Karpas-422 (cell line): ENCODE measurements around the gene DNAL1. TPM values are rescaled to one million over a fixed set of nuclear protein-coding genes. Genes with fewer than 3 reads are reported as not detected.
"Not testable (repeated sequence)": the region's sequence is repeated elsewhere in the genome, so short reads cannot be mapped to it uniquely, and the experiment has no call there.

Experiments
- DNase-seq: peaks from one replicate; pipeline ENCODE4 v3.0.0-alpha.2; 2015
- H2AFZ ChIP-seq: fragments of 200-600 bp; sonication (generic); 2 replicates; pipeline ENCODE4 v1.6.1; 2014; ENCODE audit warnings: antibody characterized with exemption, low read length, mixed read lengths
- H3K27ac ChIP-seq: fragments of 200-600 bp; sonication (generic); 2 replicates; pipeline ENCODE4 v1.5.1; 2014; ENCODE audit warnings: mild to moderate bottlenecking, low read length, moderate library complexity
- H3K27me3 ChIP-seq: fragments of 200-600 bp; sonication (generic); 2 replicates; pipeline ENCODE4 v1.6.1; 2014; ENCODE audit warnings: low read length, mixed read lengths
- H3K36me3 ChIP-seq: fragments of 200-600 bp; sonication (generic); 2 replicates; pipeline ENCODE4 v1.6.1; 2014; ENCODE audit warnings: low read length, mixed read lengths; ENCODE audit not compliant: insufficient read depth
- H3K4me1 ChIP-seq: fragments of 200-600 bp; sonication (generic); 2 replicates; pipeline ENCODE4 v1.6.1; 2014; ENCODE audit warnings: mild to moderate bottlenecking, low read length, mixed read lengths
- H3K4me2 ChIP-seq: fragments of 200-600 bp; sonication (generic); 2 replicates; pipeline ENCODE4 v1.6.1; 2014; ENCODE audit warnings: low read length, low read depth, mild to moderate bottlenecking; ENCODE audit not compliant: poor library complexity, severe bottlenecking
- H3K4me3 ChIP-seq: fragments of 200-600 bp; sonication (generic); 2 replicates; pipeline ENCODE4 v1.5.1; 2014; ENCODE audit warnings: mild to moderate bottlenecking, antibody characterized with exemption, low read length, mixed read lengths
- H3K79me2 ChIP-seq: fragments of 200-600 bp; sonication (generic); 2 replicates; pipeline ENCODE4 v1.6.1; 2014; ENCODE audit warnings: mild to moderate bottlenecking, low read length, mixed read lengths
- H3K9ac ChIP-seq: fragments of 200-600 bp; sonication (generic); 2 replicates; pipeline ENCODE4 v1.6.0; 2014; ENCODE audit warnings: low read length
- H3K9me2 ChIP-seq: fragments of 200-600 bp; sonication (generic), shearing (Covaris generic); replicated peaks from 2 replicates; pipeline ENCODE4 v1.6.0; 2014; ENCODE audit warnings: mild to moderate bottlenecking, low read length, moderate library complexity; ENCODE audit not compliant: insufficient read depth
- H3K9me3 ChIP-seq: fragments of 300-700, 200-600 bp; sonication (generic); 2 replicates; pipeline ENCODE4 v1.6.1; 2014; ENCODE audit warnings: low read length, mixed read lengths
- H4K20me1 ChIP-seq: fragments of 200-600 bp; sonication (generic); 2 replicates; pipeline ENCODE4 v1.6.1; 2014; ENCODE audit warnings: mild to moderate bottlenecking, antibody characterized with exemption, low read length, low read depth; ENCODE audit not compliant: insufficient read depth
- total RNA-seq: library from RNA; depleted of rRNA; stranded (reverse); fragments of >200 nt; shearing (Covaris generic); gene quantifications from 2 replicates; pipeline ENCODE4 v1.2.3, GENCODE V29; 2014; ENCODE audit warnings: low replicate concordance

The DNAL1 gene
- total RNA-seq, 1 experiment from 2014 or later, result 11.7 TPM

- no peak overlapping the region for H3K27ac ChIP-seq
- no peak for DNase-seq
- no peaks in the 10 kb centered on the region for H3K36me3 ChIP-seq
- peaks cover 6% of the 10 kb centered on the region for H3K4me1 ChIP-seq
- no peaks in the 10 kb centered on the region for H3K9me3 ChIP-seq
- H3K79me2 ChIP-seq, result no peaks in the 10 kb centered on the region
- H3K27me3 ChIP-seq, result no peaks in the 10 kb centered on the region
- H3K4me2 ChIP-seq, result no peak overlapping the region
- H3K9ac ChIP-seq, result no peak overlapping the region
- no peaks in the 10 kb centered on the region for H3K9me2 ChIP-seq
- no peak overlapping the region for H3K4me3 ChIP-seq
- H2AFZ ChIP-seq, result no peak overlapping the region
- no peaks in the 10 kb centered on the region for H4K20me1 ChIP-seq
Observed at GRCh38 chr14:73696466-73697400, 51.9 kb downstream of the DNAL1 start.

GRCh38 chr14:73700325-73700724, 55.5 kb downstream of the DNAL1 start:
- H2AFZ ChIP-seq, result no peak overlapping the region
- H3K36me3 ChIP-seq, result no peaks in the 10 kb centered on the region
- no peaks in the 10 kb centered on the region for H3K27me3 ChIP-seq
- DNase-seq, result no peak
- H3K9me2 ChIP-seq, result no peaks in the 10 kb centered on the region
- no peaks in the 10 kb centered on the region for H3K79me2 ChIP-seq
- H3K4me2 ChIP-seq, result no peak overlapping the region
- H3K27ac ChIP-seq, result no peak overlapping the region
- H4K20me1 ChIP-seq, result no peaks in the 10 kb centered on the region
- no peaks in the 10 kb centered on the region for H3K9me3 ChIP-seq
- H3K4me1 ChIP-seq, result peaks cover 6% of the 10 kb centered on the region
- no peak overlapping the region for H3K9ac ChIP-seq
- no peak overlapping the region for H3K4me3 ChIP-seq

- not testable (repeated sequence) for DNase-seq, H2AFZ ChIP-seq, H3K27ac ChIP-seq, H4K20me1 ChIP-seq, H3K36me3 ChIP-seq, H3K27me3 ChIP-seq, H3K4me3 ChIP-seq, H3K9ac ChIP-seq, H3K4me2 ChIP-seq, H3K9me3 ChIP-seq, H3K4me1 ChIP-seq, H3K9me2 ChIP-seq, H3K79me2 ChIP-seq
Observed at GRCh38 chr14:73708076-73708475, 63.3 kb downstream of the DNAL1 start.

GRCh38 chr14:73709904-73710469, 65.2 kb downstream of the DNAL1 start:
- no peaks in the 10 kb centered on the region for H4K20me1 ChIP-seq
- H3K27ac ChIP-seq, result no peak overlapping the region
- H3K27me3 ChIP-seq, result no peaks in the 10 kb centered on the region
- H3K9me2 ChIP-seq, result no peaks in the 10 kb centered on the region
- no peak overlapping the region for H2AFZ ChIP-seq
- H3K4me1 ChIP-seq, result peaks cover 24% of the 10 kb centered on the region
- H3K4me2 ChIP-seq, result no peak overlapping the region
- peaks cover 2% of the 10 kb centered on the region; the same call in 1 of the 2 replicates for H3K36me3 ChIP-seq
- peaks cover 13% of the 10 kb centered on the region for H3K79me2 ChIP-seq
- H3K9ac ChIP-seq, result no peak overlapping the region
- no peak overlapping the region for H3K4me3 ChIP-seq
- DNase-seq, result no peak
- no peaks in the 10 kb centered on the region for H3K9me3 ChIP-seq

- no peak overlapping the region for H3K9ac ChIP-seq
- H3K4me1 ChIP-seq, result peaks cover 26% of the 10 kb centered on the region
- no peak overlapping the region for H3K4me3 ChIP-seq
- no peaks in the 10 kb centered on the region for H3K27me3 ChIP-seq
- peaks cover 13% of the 10 kb centered on the region for H3K79me2 ChIP-seq
- H3K9me3 ChIP-seq, result no peaks in the 10 kb centered on the region
- H2AFZ ChIP-seq, result no peak overlapping the region
- H3K27ac ChIP-seq, result no peak overlapping the region
- peaks cover 5% of the 10 kb centered on the region; the same call in 1 of the 2 replicates for H4K20me1 ChIP-seq
- DNase-seq, result peak; percentile 60
- H3K36me3 ChIP-seq, result peaks cover 3% of the 10 kb centered on the region; the same call in 1 of the 2 replicates
- H3K9me2 ChIP-seq, result no peaks in the 10 kb centered on the region
- no peak overlapping the region for H3K4me2 ChIP-seq
Observed at GRCh38 chr14:73710737-73711136, 66.0 kb downstream of the DNAL1 start.

- no peak overlapping the region for H2AFZ ChIP-seq
- DNase-seq, result no peak
Observed at GRCh38 chr14:73712071-73712506, 67.3 kb downstream of the DNAL1 start.

GRCh38 chr14:73712540-73713180, 67.9 kb downstream of the DNAL1 start:
- Histone ChIP-seq H3K9ac (peak overlapping the region; percentile 76), H3K36me3 (peaks cover 7% of the 10 kb centered on the region; the same call in 1 of the 2 replicates), H3K4me1 (peaks cover 26% of the 10 kb centered on the region), H4K20me1 (peaks cover 7% of the 10 kb centered on the region; the same call in 1 of the 2 replicates), H3K79me2 (peaks cover 13% of the 10 kb centered on the region), H3K27ac (no peak overlapping the region), H3K9me3 (no peaks in the 10 kb centered on the region), H3K27me3 (no peaks in the 10 kb centered on the region), H3K9me2 (no peaks in the 10 kb centered on the region), H2AFZ (no peak overlapping the region), H3K4me2 (peak overlapping the region; percentile 91), H3K4me3 (peak overlapping the region; percentile 86)
- no peak for DNase-seq

More at GRCh38 chr14:73712071-73712506, 67.3 kb downstream of the DNAL1 start:
- Histone ChIP-seq H3K4me3 (no peak overlapping the region), H3K9me2 (no peaks in the 10 kb centered on the region), H3K27ac (no peak overlapping the region), H3K9me3 (no peaks in the 10 kb centered on the region), H3K79me2 (peaks cover 13% of the 10 kb centered on the region), H3K36me3 (peaks cover 7% of the 10 kb centered on the region; the same call in 1 of the 2 replicates), H3K9ac (no peak overlapping the region; the same call in 1 of the 2 replicates), H3K4me1 (peaks cover 26% of the 10 kb centered on the region), H3K4me2 (peak overlapping the region; percentile 91), H3K27me3 (no peaks in the 10 kb centered on the region), H4K20me1 (peaks cover 7% of the 10 kb centered on the region; the same call in 1 of the 2 replicates)
